Activated CD8-positive, alpha-beta memory T cell treated with anti-CD3 and anti-CD28 coated beads, Interleukin-2, amount 10 ng/mL, durations not matched to agents 7 days and 5 days (primary cell): ENCODE measurements around the gene ITSN1. TPM values are rescaled to one million over a fixed set of nuclear protein-coding genes. Genes with fewer than 3 reads are reported as not detected.
"Not testable (repeated sequence)": the region's sequence is repeated elsewhere in the genome, so short reads cannot be mapped to it uniquely, and the experiment has no call there.

ENCODE experiments used
- ATAC-seq: fragments of 150-1000 bp; cut with Tn5 transposase; one replicate; pipeline ENCODE4 v1.10.0; 2021; ENCODE audit warnings: moderate library complexity
- CTCF ChIA-PET: fragments of 350-600 bp; sonication (Branson Sonifier 250); formaldehyde crosslinking; loops from one replicate; lab custom pipeline; 2021; ENCODE audit warnings: antibody characterized with exemption; lab: Charles Lee
- DNase-seq: peaks from one replicate; pipeline ENCODE4 v3.0.0-alpha.2; 2020
- H3K27ac Mint-ChIP-seq: one replicate; pipeline ENCODE4 v1.8.0; 2021; ENCODE audit warnings: mild to moderate bottlenecking, mixed read lengths
- H3K27me3 Mint-ChIP-seq: one replicate; pipeline ENCODE4 v1.8.0; 2021; ENCODE audit warnings: mixed read lengths
- H3K36me3 Mint-ChIP-seq: one replicate; pipeline ENCODE4 v1.8.0; 2021; ENCODE audit warnings: mild to moderate bottlenecking, mixed read lengths
- H3K4me1 Mint-ChIP-seq: one replicate; pipeline ENCODE4 v1.8.0; 2021; ENCODE audit warnings: mixed read lengths
- H3K4me3 Mint-ChIP-seq: one replicate; pipeline ENCODE4 v1.8.0; 2021; ENCODE audit warnings: mild to moderate bottlenecking, moderate library complexity, mixed read lengths
- H3K9me3 Mint-ChIP-seq: one replicate; pipeline ENCODE4 v1.8.0; 2022; ENCODE audit warnings: low read depth, mixed read lengths
- total RNA-seq, 2 experiments: library from RNA; stranded (reverse); gene quantifications; one replicate each; pipeline ENCODE4 v1.2.3, GENCODE V29; 2021

Gene ITSN1
- total RNA-seq: 1 to 10 TPM; 2.0 to 3.9 TPM

- Mint-ChIP-seq H3K4me3 (peak within 1 kb of the TSS; percentile 95), H3K4me1 (peaks cover 17% of the 10 kb centered on the region), H3K27me3 (peaks cover 28% of the 10 kb centered on the region), H3K36me3 (peaks cover 5% of the 10 kb centered on the region), H3K27ac (peak within 1 kb of the TSS; percentile 99), H3K9me3 (no peaks in the 10 kb centered on the region)
- CTCF ChIA-PET: no interaction called here
- DNase-seq (peak; percentile 100), ATAC-seq (peak; percentile 91)
Observed at GRCh38 chr21:33642027-33642895, at the start of gene ITSN1. TSS of gene ITSN1 (plus strand) at chr21:33642501. CDS start at chr21:33718829, 76,328 bp downstream.

- Mint-ChIP-seq H3K4me3 (no peak overlapping the region), H3K36me3 (peaks cover 27% of the 10 kb centered on the region), H3K27ac (no peak overlapping the region), H3K4me1 (no peaks in the 10 kb centered on the region), H3K27me3 (no peaks in the 10 kb centered on the region), H3K9me3 (no peaks in the 10 kb centered on the region)
- CTCF ChIA-PET: interaction anchor here (1.4 kb wide), 1 partner anchor 10 kb away, joined by 3 read pairs; no protein-coding TSS in a partner anchor
- ATAC-seq (no peak), DNase-seq (no peak)
Observed at GRCh38 chr21:33598051-33598450, 44.2 kb upstream of the ITSN1 start.

GRCh38 chr21:33608559-33608958 is 33.7 kb upstream of the ITSN1 start:
- Mint-ChIP-seq H3K9me3 (no peaks in the 10 kb centered on the region), H3K27me3 (no peaks in the 10 kb centered on the region), H3K4me3 (no peak overlapping the region), H3K4me1 (peaks cover 3% of the 10 kb centered on the region), H3K27ac (no peak overlapping the region), H3K36me3 (peaks cover 4% of the 10 kb centered on the region)
- DNase-seq (no peak), ATAC-seq (no peak)
- CTCF ChIA-PET: interaction anchor here (1.1 to 1.3 kb wide), 2 partner anchors 10 to 129 kb away, joined by 3 read pairs; partner anchors contain the start of gene TMEM50B

GRCh38 chr21:33611006-33611744 is 31.1 kb upstream of the ITSN1 start:
- Mint-ChIP-seq H3K27me3 (no peaks in the 10 kb centered on the region), H3K27ac (no peak overlapping the region), H3K4me1 (no peaks in the 10 kb centered on the region), H3K36me3 (peaks cover 6% of the 10 kb centered on the region), H3K4me3 (no peak overlapping the region), H3K9me3 (no peaks in the 10 kb centered on the region)
- no peak for ATAC-seq
- CTCF ChIA-PET: no interaction called here
- no peak for DNase-seq

- H3K27ac Mint-ChIP-seq, H3K9me3 Mint-ChIP-seq, DNase-seq, H3K27me3 Mint-ChIP-seq, ATAC-seq, CTCF ChIA-PET, H3K4me1 Mint-ChIP-seq, H3K4me3 Mint-ChIP-seq: not testable (repeated sequence)
- H3K36me3 Mint-ChIP-seq: peaks cover 23% of the 10 kb centered on the region
Observed at GRCh38 chr21:33617565-33617964, 24.7 kb upstream of the ITSN1 start.

- no peak for ATAC-seq
Observed at GRCh38 chr21:33618407-33618806, 23.9 kb upstream of the ITSN1 start.

GRCh38 chr21:33619726-33620125 is 22.6 kb upstream of the ITSN1 start:
- Mint-ChIP-seq H3K4me1 (no peaks in the 10 kb centered on the region), H3K4me3 (no peak overlapping the region)
- CTCF ChIA-PET: interaction anchor here (1.2 kb wide), 1 partner anchor 14 kb away, joined by 6 read pairs; no protein-coding TSS in a partner anchor

More at GRCh38 chr21:33618407-33618806, 23.9 kb upstream of the ITSN1 start:
- DNase-seq: no peak
- Mint-ChIP-seq H3K36me3 (peaks cover 24% of the 10 kb centered on the region), H3K27me3 (no peaks in the 10 kb centered on the region), H3K4me1 (no peaks in the 10 kb centered on the region), H3K9me3 (no peaks in the 10 kb centered on the region), H3K27ac (no peak overlapping the region), H3K4me3 (no peak overlapping the region)
- CTCF ChIA-PET: no interaction called here

GRCh38 chr21:33622253-33622652 is 20.0 kb upstream of the ITSN1 start:
- ATAC-seq: no peak
- CTCF ChIA-PET: no interaction called here
- Mint-ChIP-seq H3K27ac (no peak overlapping the region), H3K27me3 (no peaks in the 10 kb centered on the region), H3K4me3 (no peak overlapping the region), H3K9me3 (no peaks in the 10 kb centered on the region), H3K4me1 (no peaks in the 10 kb centered on the region), H3K36me3 (peaks cover 26% of the 10 kb centered on the region)
- no peak for DNase-seq

More at GRCh38 chr21:33619726-33620125, 22.6 kb upstream of the ITSN1 start:
- Mint-ChIP-seq H3K36me3 (peaks cover 25% of the 10 kb centered on the region), H3K9me3 (no peaks in the 10 kb centered on the region), H3K27me3 (no peaks in the 10 kb centered on the region), H3K27ac (no peak overlapping the region)
- no peak for ATAC-seq
- no peak for DNase-seq

- H3K4me1 Mint-ChIP-seq, H3K27me3 Mint-ChIP-seq, H3K27ac Mint-ChIP-seq, DNase-seq, H3K4me3 Mint-ChIP-seq, ATAC-seq, H3K9me3 Mint-ChIP-seq: not testable (repeated sequence)
- peaks cover 26% of the 10 kb centered on the region for H3K36me3 Mint-ChIP-seq
- CTCF ChIA-PET: interaction anchor here (0.9 kb wide), 1 partner anchor 20 kb away, joined by 4 read pairs; no protein-coding TSS in a partner anchor
Observed at GRCh38 chr21:33626151-33626550, 16.1 kb upstream of the ITSN1 start.

GRCh38 chr21:33634254-33634653 is 8.0 kb upstream of the ITSN1 start:
- DNase-seq: no peak
- Mint-ChIP-seq H3K4me3 (no peak overlapping the region), H3K9me3 (no peaks in the 10 kb centered on the region), H3K27ac (no peak overlapping the region), H3K4me1 (peaks cover 2% of the 10 kb centered on the region), H3K27me3 (no peaks in the 10 kb centered on the region), H3K36me3 (peaks cover 21% of the 10 kb centered on the region)
- ATAC-seq: no peak
- CTCF ChIA-PET: interaction anchor here (1.3 kb wide), 1 partner anchor 28 kb away, joined by 4 read pairs; no protein-coding TSS in a partner anchor

- H3K27me3 Mint-ChIP-seq: peaks cover 24% of the 10 kb centered on the region
Observed at GRCh38 chr21:33640697-33641351, 1.5 kb upstream of the ITSN1 start.

GRCh38 chr21:33641352-33642026 is 812 bp upstream of the ITSN1 start, which contains the start of gene CRYZL1:
TSS of gene CRYZL1 (minus strand) at chr21:33641741. CDS start at chr21:33631551, 10,190 bp downstream.
- H3K27me3 Mint-ChIP-seq: peaks cover 26% of the 10 kb centered on the region
- ATAC-seq: peak; percentile 79
- DNase-seq: peak; percentile 100
- H3K9me3 Mint-ChIP-seq: no peaks in the 10 kb centered on the region
- peaks cover 9% of the 10 kb centered on the region for H3K36me3 Mint-ChIP-seq
- peaks cover 19% of the 10 kb centered on the region for H3K4me1 Mint-ChIP-seq
- CTCF ChIA-PET: no interaction called here
- peak within 1 kb of the TSS; percentile 95 for H3K4me3 Mint-ChIP-seq
- peak within 1 kb of the TSS; percentile 99 for H3K27ac Mint-ChIP-seq

More at GRCh38 chr21:33640697-33641351, 1.5 kb upstream of the ITSN1 start:
- H3K9me3 Mint-ChIP-seq: no peaks in the 10 kb centered on the region
- H3K27ac Mint-ChIP-seq: peak overlapping the region; percentile 99
- H3K4me1 Mint-ChIP-seq: peaks cover 19% of the 10 kb centered on the region
- peak; percentile 43 for DNase-seq
- CTCF ChIA-PET: no interaction called here
- peaks cover 9% of the 10 kb centered on the region for H3K36me3 Mint-ChIP-seq
- no peak for ATAC-seq
- peak overlapping the region; percentile 95 for H3K4me3 Mint-ChIP-seq
